ENCODE data around the gene ABHD5. TPM values are rescaled to one million over a fixed set of nuclear protein-coding genes. Genes with fewer than 3 reads are reported as not detected.

Gene ABHD5
- total RNA-seq, 1 donor from 2014 or later = 8.4 TPM

GRCh38 chr3:43782541-43782940 lies 91.8 kb downstream of the ABHD5 start:
- Mint-ChIP-seq H3K27me3 (ENCODE audit: low read depth) (peaks cover 34% of the 10 kb centered on the region), H3K36me3 (no peaks in the 10 kb centered on the region), H3K27ac (no peak overlapping the region), H3K4me3 (no peak overlapping the region), H3K4me1 (no peaks in the 10 kb centered on the region), H3K9me3 (no peaks in the 10 kb centered on the region)
- TF ChIP-seq CTCF (IDR thresholded peaks at IDR 0.05; ENCODE audit: unreplicated experiment) = no peak
- DNase-seq (ENCODE audit: low spot score in 2 of 2, unreplicated experiment in 2 of 2) = no peak

Other genes starting within 250 kb of the ABHD5 start
- gene ANO10, start 68.9 kb upstream of the ABHD5 start, total RNA-seq = 27.1 to 30.5 TPM (median 29.8 TPM) in 3 replicates

All from mesothelial cell of epicardium (in vitro differentiated cells).